HEK293 (cell line): ENCODE data around the gene BEND3.
"Not testable (repeated sequence)": the region's sequence is repeated elsewhere in the genome, so short reads cannot be mapped to it uniquely, and the experiment has no call there.

Experiments used
- CTCF ChIA-PET: fragments of 350-600 bp; formaldehyde crosslinking; extraction: SDS; loops from one replicate; lab custom pipeline; 2021; ENCODE audit warnings: antibody characterized with exemption; lab: Yijun Ruan, JAX
- POLR2A ChIA-PET: fragments of 300-600 bp; formaldehyde crosslinking; extraction: SDS; loops from one replicate; lab custom pipeline; 2020; ENCODE audit warnings: antibody characterized with exemption, inconsistent platforms; lab: Yijun Ruan, JAX
- H3K27ac ChIP-seq: fragments of 200-500 bp; sonication (Bioruptor generic); 2 replicates; pipeline ENCODE4 v1.5.1; 2014; ENCODE audit warnings: low read depth, low read length, control low read depth, inconsistent platforms; ENCODE audit errors: extremely low read depth
- H3K36me3 ChIP-seq, 2 experiments: fragments of 200-500 bp in 1 of 2; sonication (Bioruptor generic) in 1 of 2; 1 replicate in 1 of 2; 2 replicates in 1 of 2; pipeline ENCODE4 v1.5.1; 2014 to 2017; ENCODE audit warnings: inconsistent platforms in 2 of 2, low read length in 2 of 2; ENCODE audit not compliant: control insufficient read depth in 2 of 2, insufficient read depth in 1 of 2
- H3K4me1 ChIP-seq: fragments of 200-500 bp; sonication (Bioruptor generic); 2 replicates; pipeline ENCODE4 v1.5.1; 2014; ENCODE audit warnings: mild to moderate bottlenecking, low read length, inconsistent platforms; ENCODE audit not compliant: control insufficient read depth, insufficient read depth
- H3K4me3 ChIP-seq: 2 replicates; pipeline ENCODE4 v1.5.1; 2011; ENCODE audit warnings: low read depth, mild to moderate bottlenecking, control low read depth, low read length, moderate library complexity
- H3K9me3 ChIP-seq: fragments of 200-500 bp; sonication (Bioruptor generic); 2 replicates; pipeline ENCODE4 v1.5.1; 2014; ENCODE audit warnings: low read depth, low read length, inconsistent platforms; ENCODE audit not compliant: control insufficient read depth, insufficient read depth
- GFI1B ChIP-seq: fragments of 450-650 bp; formaldehyde crosslinking; IDR thresholded peaks from 2 replicates; pipeline ENCODE4 v1.5.1; 2016; ENCODE audit warnings: missing biosample characterization, missing genetic modification characterization
- GLI2 ChIP-seq: fragments of 450-650 bp; formaldehyde crosslinking; IDR thresholded peaks from 2 replicates; pipeline ENCODE4; 2017; ENCODE audit warnings: missing biosample characterization, missing genetic modification characterization, low read depth, borderline replicate concordance
- GLIS2 ChIP-seq: fragments of 450-650 bp; formaldehyde crosslinking; IDR thresholded peaks from 2 replicates; pipeline ENCODE4 v1.5.1; 2016; ENCODE audit warnings: missing biosample characterization, missing genetic modification characterization
- MYNN ChIP-seq: fragments of 450-650 bp; formaldehyde crosslinking; IDR thresholded peaks from 2 replicates; pipeline ENCODE4 v1.5.1; 2016; ENCODE audit warnings: missing biosample characterization, missing genetic modification characterization, borderline replicate concordance
- MZF1 ChIP-seq: fragments of 450-650 bp; formaldehyde crosslinking; IDR thresholded peaks from 2 replicates; pipeline ENCODE4 v1.5.1; 2017; ENCODE audit warnings: missing biosample characterization, missing genetic modification characterization, borderline replicate concordance
- OSR2 ChIP-seq: fragments of 450-650 bp; formaldehyde crosslinking; IDR thresholded peaks from 2 replicates; pipeline ENCODE4 v1.5.1; 2016; ENCODE audit warnings: missing biosample characterization, missing genetic modification characterization
- RBAK ChIP-seq: fragments of 450-650 bp; formaldehyde crosslinking; IDR thresholded peaks from 2 replicates; pipeline ENCODE4 v1.5.1; 2016; ENCODE audit warnings: missing biosample characterization, missing genetic modification characterization
- SP2 ChIP-seq: fragments of 450-650 bp; formaldehyde crosslinking; IDR thresholded peaks from 2 replicates; pipeline ENCODE4 v1.5.1; 2016; ENCODE audit warnings: missing biosample characterization, missing genetic modification characterization
- YY1 ChIP-seq: fragments of 450-650 bp; formaldehyde crosslinking; IDR thresholded peaks from 2 replicates; pipeline ENCODE4 v1.5.1; 2018; ENCODE audit warnings: missing biosample characterization, missing genetic modification characterization
- ZBTB48 ChIP-seq: fragments of 450-650 bp; formaldehyde crosslinking; IDR thresholded peaks from 2 replicates; pipeline ENCODE4 v1.5.1; 2016; ENCODE audit warnings: missing biosample characterization, missing genetic modification characterization
- ZNF114 ChIP-seq: fragments of 450-650 bp; formaldehyde crosslinking; IDR thresholded peaks from 2 replicates; pipeline ENCODE4 v1.5.0; 2017; ENCODE audit warnings: missing biosample characterization, missing genetic modification characterization
- ZNF140 ChIP-seq: fragments of 450-650 bp; formaldehyde crosslinking; IDR thresholded peaks from 2 replicates; pipeline ENCODE4 v1.5.1; 2016; ENCODE audit warnings: missing biosample characterization, missing genetic modification characterization
- ZNF148 ChIP-seq: fragments of 450-650 bp; formaldehyde crosslinking; IDR thresholded peaks from 2 replicates; pipeline ENCODE4 v1.5.0; 2017; ENCODE audit warnings: missing biosample characterization, missing genetic modification characterization, borderline replicate concordance
- ZNF280C ChIP-seq: fragments of 450-650 bp; formaldehyde crosslinking; IDR thresholded peaks from 2 replicates; pipeline ENCODE4 v1.5.1; 2016; ENCODE audit warnings: missing biosample characterization, missing genetic modification characterization
- ZNF423 ChIP-seq: fragments of 450-650 bp; formaldehyde crosslinking; IDR thresholded peaks from 2 replicates; pipeline ENCODE4 v1.5.1; 2016; ENCODE audit warnings: missing biosample characterization, missing genetic modification characterization
- ZNF488 ChIP-seq: fragments of 450-650 bp; formaldehyde crosslinking; IDR thresholded peaks from 2 replicates; pipeline ENCODE4 v1.5.1; 2016; ENCODE audit warnings: missing biosample characterization, missing genetic modification characterization
- ZNF529 ChIP-seq: fragments of 450-650 bp; formaldehyde crosslinking; IDR thresholded peaks from 2 replicates; pipeline ENCODE4 v1.5.1; 2017; ENCODE audit warnings: missing genetic modification characterization, missing biosample characterization; ENCODE audit not compliant: insufficient replicate concordance
- TF ChIP-seq, protein P1 (sequence below): fragments of 450-650 bp; IDR thresholded peaks from 2 replicates; pipeline ENCODE4 v1.5.1; 2018; ENCODE audit warnings: missing biosample characterization, missing genetic modification characterization
- TF ChIP-seq, protein P2 (sequence below): fragments of 450-650 bp; formaldehyde crosslinking; IDR thresholded peaks from 2 replicates; pipeline ENCODE4 v1.5.1; 2017; ENCODE audit warnings: missing biosample characterization, mild to moderate bottlenecking, missing genetic modification characterization, moderate library complexity

Gene BEND3

GRCh38 chr6:107144666-107145065 is 29.4 kb upstream of the BEND3 start:
- Histone ChIP-seq H3K9me3 (no peaks in the 10 kb centered on the region), H3K4me1 (peaks cover 3% of the 10 kb centered on the region; the same call in 1 of the 2 replicates), H3K36me3 (no peaks in the 10 kb centered on the region), H3K4me3 (no peak overlapping the region), H3K27ac (no peak overlapping the region)
- CTCF ChIA-PET: no interaction called here
- no peak for TF ChIP-seq MYNN
- no peak for TF ChIP-seq GFI1B (tag by site-specific recombination)
- TF ChIP-seq OSR2: no peak
- no peak for TF ChIP-seq ZNF488 (tag by site-specific recombination)
- POLR2A ChIA-PET: interaction anchor here (0.6 kb wide), 1 partner anchor 9 kb away, joined by 5 read pairs; no protein-coding TSS in a partner anchor

GRCh38 chr6:107144014-107144413 is 28.7 kb upstream of the BEND3 start:
- Histone ChIP-seq H3K36me3 (no peaks in the 10 kb centered on the region), H3K4me3 (no peak overlapping the region), H3K9me3 (no peaks in the 10 kb centered on the region), H3K27ac (no peak overlapping the region), H3K4me1 (peaks cover 3% of the 10 kb centered on the region; the same call in 1 of the 2 replicates)
- ChIA-PET CTCF (no interaction called here), POLR2A (no interaction called here)
- no peak for TF ChIP-seq RBAK (tag by site-specific recombination)
- no peak for TF ChIP-seq ZNF114 (tag by site-specific recombination)
- TF ChIP-seq SP2 (tag by site-specific recombination): no peak
- no peak for TF ChIP-seq MZF1 (tag by site-specific recombination)
- TF ChIP-seq ZNF280C (tag by site-specific recombination): no peak
- TF ChIP-seq ZNF423 (tag by site-specific recombination): no peak

DNA sequence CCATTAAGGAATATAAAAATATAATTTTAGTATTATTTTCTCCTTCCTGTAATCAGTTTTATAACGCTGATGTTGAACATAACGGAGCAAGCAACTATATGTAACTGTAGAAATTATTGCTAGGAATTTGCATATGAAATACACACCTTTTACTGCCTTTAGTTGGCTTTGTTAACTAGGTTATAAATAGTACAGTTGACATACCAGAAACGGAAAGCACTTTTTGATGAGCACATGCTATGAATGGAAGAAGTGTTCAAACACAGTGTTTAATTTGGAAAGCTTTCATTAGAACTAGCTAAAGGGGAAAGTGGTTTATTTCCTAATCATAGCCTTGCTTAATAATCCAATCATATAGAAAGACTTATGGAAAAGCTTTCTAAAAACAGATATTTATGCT is 25.3 kb upstream of the BEND3 start:
- ChIA-PET CTCF (interaction anchor here (0.5 to 1.2 kb wide), 3 partner anchors 11 to 343 kb away, joined by 3 read pairs; no protein-coding TSS in a partner anchor), POLR2A (interaction anchor here (0.6 kb wide), 1 partner anchor 10 kb away, joined by 3 read pairs; no protein-coding TSS in a partner anchor)

GRCh38 chr6:107136324-107136723 is 21.0 kb upstream of the BEND3 start:
- H3K4me1 ChIP-seq, H3K9me3 ChIP-seq, H3K36me3 ChIP-seq, H3K27ac ChIP-seq, H3K4me3 ChIP-seq, CTCF ChIA-PET: not testable (repeated sequence)
- POLR2A ChIA-PET: interaction anchor here (0.6 to 1.5 kb wide), 3 partner anchors 9 to 20 kb away, joined by 4 to 6 read pairs (median 5); no protein-coding TSS in a partner anchor

More for the DNA sequence above, 25.3 kb upstream of the BEND3 start:
- no peak for TF ChIP-seq ZBTB48 (tag by site-specific recombination)
- TF ChIP-seq GLI2 (tag by site-specific recombination): no peak
- TF ChIP-seq MZF1 (tag by site-specific recombination): no peak
- TF ChIP-seq YY1: no peak
- TF ChIP-seq ZNF529 (tag by site-specific recombination): no peak
- no peak for TF ChIP-seq ZNF140 (tag by site-specific recombination)
- no peak for TF ChIP-seq ZNF148 (tag by site-specific recombination)
- TF ChIP-seq, protein P1, sequence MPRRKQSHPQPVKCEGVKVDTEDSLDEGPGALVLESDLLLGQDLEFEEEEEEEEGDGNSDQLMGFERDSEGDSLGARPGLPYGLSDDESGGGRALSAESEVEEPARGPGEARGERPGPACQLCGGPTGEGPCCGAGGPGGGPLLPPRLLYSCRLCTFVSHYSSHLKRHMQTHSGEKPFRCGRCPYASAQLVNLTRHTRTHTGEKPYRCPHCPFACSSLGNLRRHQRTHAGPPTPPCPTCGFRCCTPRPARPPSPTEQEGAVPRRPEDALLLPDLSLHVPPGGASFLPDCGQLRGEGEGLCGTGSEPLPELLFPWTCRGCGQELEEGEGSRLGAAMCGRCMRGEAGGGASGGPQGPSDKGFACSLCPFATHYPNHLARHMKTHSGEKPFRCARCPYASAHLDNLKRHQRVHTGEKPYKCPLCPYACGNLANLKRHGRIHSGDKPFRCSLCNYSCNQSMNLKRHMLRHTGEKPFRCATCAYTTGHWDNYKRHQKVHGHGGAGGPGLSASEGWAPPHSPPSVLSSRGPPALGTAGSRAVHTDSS (tag by site-specific recombination): no peak
- TF ChIP-seq, protein P2, sequence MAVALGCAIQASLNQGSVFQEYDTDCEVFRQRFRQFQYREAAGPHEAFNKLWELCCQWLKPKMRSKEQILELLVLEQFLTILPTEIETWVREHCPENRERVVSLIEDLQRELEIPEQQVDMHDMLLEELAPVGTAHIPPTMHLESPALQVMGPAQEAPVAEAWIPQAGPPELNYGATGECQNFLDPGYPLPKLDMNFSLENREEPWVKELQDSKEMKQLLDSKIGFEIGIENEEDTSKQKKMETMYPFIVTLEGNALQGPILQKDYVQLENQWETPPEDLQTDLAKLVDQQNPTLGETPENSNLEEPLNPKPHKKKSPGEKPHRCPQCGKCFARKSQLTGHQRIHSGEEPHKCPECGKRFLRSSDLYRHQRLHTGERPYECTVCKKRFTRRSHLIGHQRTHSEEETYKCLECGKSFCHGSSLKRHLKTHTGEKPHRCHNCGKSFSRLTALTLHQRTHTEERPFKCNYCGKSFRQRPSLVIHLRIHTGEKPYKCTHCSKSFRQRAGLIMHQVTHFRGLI: no peak
- TF ChIP-seq GLIS2 (tag by site-specific recombination): no peak
- no peak overlapping the region for H3K27ac ChIP-seq
- no peak overlapping the region for H3K4me3 ChIP-seq
- no peaks in the 10 kb centered on the region for H3K36me3 ChIP-seq
- H3K9me3 ChIP-seq: no peaks in the 10 kb centered on the region
- peaks cover 3% of the 10 kb centered on the region; the same call in 1 of the 2 replicates for H3K4me1 ChIP-seq
